GM21360 (cell line): ENCODE measurements around the gene COL4A6.
"Not testable (repeated sequence)": the region's sequence is repeated elsewhere in the genome, so short reads cannot be mapped to it uniquely, and the experiment has no call there.

Experiments used
- ATAC-seq: cut with Tn5 transposase; IDR thresholded peaks from one replicate; pipeline ENCODE4 v1.9.1; 2021; ENCODE audit warnings: mild to moderate bottlenecking, moderate library complexity; ENCODE audit not compliant: unreplicated experiment

Gene COL4A6

DNA sequence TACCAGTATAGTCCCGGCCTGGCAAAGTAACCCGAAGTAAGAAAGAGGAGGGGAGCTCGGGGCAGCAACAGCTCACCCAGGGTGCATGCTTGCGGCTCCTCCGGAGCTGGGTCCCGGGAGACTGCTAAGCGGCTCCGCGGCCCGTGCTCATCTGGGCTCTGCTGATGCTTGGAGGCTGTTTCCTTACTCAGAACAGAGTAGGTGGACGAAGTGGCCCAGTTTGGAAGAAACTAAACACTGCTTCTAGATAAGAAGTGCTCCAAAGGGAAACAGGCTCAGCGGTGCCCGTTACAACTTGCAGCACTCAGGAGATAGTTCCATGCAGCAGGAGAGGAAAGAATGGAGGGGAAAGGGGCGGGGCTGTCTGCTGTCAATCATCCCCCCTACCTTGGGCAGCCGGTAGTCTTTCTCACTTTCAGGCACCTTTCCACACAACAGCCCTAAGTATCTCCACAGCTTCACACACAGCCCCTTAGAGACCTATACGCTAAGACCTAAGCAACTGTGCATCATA lies at the start of gene COL4A6:
Gene COL4A6 (minus strand): TSS at position 313 of the 514 bp plus-strand sequence. CDS start 226 bp downstream, at position 87.
- ATAC-seq = no peak

DNA sequence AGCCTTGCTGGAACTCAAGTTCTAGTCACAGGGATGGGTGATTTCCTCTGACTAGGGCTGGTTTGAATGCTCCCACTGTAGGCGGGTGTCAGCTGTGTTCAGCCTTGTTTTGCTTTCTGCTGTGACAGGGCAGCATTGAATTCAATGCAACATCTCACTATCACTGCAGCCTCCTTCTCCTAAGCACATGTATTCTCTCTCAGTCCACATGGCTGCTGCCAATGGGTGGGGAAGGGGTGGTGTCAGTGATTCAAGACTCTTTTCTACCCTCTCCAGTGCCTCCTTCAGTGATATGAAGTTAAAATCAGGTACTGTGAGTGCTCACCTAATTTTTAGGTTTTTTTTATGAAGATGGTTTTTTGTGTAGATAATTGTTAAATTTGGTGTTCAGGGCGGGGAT lies 47.7 kb upstream of the COL4A6 start:
- ATAC-seq = no peak

DNA sequence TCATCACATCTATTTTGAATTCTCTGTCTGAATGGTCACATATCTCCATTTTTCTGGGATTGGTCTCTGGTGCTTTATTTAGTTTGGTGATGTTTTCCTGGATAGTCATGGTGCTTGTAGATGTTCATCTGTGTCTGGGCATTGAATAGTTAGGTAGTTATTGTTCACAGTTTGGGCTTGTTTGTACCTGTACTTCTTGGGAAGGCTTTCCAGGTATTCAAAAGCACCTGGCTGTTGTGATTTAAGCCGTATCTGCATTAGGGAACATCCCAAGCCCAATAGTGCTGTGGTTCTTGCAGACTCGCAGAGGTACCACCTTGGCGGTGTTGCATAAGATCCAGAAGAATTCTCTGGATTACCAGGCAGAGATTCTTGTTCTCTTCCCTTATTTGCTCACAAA lies 46.0 kb upstream of the COL4A6 start:
- ATAC-seq = no peak

DNA sequence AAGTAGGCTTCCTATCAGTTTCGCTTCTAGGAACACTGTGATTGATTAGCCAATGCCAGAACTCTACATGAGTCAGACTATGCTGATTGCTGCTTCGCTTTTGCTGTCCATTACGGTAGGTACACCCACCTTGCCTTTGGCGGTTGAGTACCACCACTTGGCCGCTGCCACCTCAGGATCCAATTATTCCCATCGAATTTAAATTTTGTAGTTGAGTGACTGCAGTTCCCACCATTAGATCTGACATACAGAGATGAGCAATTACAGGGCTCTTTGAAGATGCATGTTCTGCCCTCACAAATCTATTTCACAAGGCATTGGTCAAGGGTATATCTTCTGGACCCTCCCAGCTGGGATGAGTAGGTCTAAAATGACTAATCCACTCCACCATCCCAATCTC lies 43.3 kb upstream of the COL4A6 start:
- not testable (repeated sequence) for ATAC-seq

DNA sequence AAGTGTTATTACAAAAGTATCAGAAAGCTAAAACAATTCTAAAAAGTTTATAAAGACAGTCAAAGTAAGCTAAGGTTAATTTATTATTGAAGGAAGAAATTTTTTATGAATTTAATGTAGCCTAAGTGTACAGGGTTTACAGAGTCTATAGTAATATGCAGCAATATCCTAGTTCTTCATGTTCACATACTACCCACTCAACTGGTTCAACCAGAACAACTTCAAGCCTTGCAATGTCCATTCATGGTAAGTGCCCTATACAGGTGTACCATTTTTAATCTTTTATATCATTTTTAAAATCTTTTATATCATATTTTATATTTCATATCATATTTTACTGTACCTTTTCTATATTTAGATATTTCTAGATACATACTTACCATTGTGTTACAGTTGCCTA lies 35.8 kb upstream of the COL4A6 start:
- ATAC-seq = no peak

DNA sequence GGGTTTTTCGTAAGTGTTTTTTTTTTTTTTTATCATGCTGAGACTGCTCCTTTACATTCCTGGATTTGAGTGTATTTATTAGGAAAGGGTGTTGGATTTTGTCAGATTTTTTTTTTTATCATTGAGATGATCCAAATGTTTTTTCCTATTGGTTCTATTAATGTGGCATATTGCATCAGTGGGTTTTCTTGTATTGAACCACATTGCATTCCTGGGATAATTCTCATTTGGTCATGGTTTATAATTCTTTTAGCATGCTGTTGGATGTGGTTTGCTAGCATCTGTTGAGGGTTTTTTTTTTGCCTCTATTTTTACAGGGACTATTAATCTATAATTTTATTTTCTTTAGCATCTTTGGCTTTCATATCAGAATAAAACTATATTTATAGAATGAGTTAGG lies 30.3 kb upstream of the COL4A6 start:
- no peak for ATAC-seq

DNA sequence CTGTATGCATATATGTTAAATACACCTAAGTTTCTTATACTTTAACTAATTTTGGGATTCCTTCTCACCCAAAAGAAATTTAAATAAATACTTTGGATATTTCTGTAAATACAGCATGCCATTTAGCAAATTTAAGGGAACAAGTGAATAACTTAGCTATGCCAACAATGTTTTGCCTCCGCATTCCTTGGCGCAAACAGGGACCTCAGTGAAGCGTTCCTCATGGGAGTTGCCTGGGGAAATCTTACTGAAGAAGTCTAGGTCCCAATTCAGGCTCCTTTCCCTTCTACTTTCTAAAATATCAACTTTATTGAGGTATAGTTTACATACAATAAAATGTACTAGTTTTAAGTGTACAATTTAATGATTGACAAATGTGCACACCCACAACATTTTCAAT lies 26.4 kb upstream of the COL4A6 start:
- no peak for ATAC-seq

DNA sequence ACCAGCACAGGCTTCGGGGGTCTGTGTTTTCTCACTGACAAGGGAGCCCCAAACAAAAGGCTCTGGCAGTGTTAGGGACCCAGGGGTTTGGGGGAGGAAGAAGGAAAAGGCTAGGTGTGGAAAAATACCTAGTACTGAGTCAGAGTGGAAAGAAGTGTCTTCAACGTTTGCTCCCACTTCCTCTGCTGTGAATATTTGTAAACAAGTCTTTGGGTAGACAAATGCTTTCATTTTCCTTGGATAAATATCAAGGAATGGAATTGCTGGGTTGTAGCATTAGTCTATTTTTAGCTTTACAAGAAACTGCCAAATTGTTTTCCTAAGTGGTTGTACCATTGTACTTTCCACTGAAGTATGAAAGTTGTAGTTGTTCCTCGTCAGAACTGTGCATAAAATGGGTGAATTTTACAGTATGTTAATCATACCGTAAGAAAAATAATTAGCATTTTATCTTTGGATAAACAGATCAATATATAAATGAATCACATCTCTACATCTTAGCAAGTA lies 18.8 kb upstream of the COL4A6 start:
- no peak for ATAC-seq

DNA sequence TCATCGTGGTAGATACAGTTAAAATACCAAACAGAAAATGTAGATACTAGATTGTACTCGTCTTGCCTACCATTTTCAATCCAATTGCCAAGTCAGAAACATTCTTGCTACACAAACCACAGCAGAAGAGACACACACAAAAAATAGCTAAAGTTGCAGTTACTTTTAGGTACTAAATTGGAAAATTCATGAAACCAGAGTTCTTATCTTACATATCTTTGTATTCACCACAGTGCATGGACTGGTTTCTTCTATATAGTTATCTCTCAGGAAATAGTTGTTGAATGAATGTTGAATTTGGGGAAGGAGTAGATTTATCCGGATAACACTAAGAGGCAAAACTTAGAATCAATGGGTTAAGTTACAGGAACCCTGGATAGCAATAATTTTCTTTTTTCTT lies 15.6 kb upstream of the COL4A6 start:
- no peak for ATAC-seq

DNA sequence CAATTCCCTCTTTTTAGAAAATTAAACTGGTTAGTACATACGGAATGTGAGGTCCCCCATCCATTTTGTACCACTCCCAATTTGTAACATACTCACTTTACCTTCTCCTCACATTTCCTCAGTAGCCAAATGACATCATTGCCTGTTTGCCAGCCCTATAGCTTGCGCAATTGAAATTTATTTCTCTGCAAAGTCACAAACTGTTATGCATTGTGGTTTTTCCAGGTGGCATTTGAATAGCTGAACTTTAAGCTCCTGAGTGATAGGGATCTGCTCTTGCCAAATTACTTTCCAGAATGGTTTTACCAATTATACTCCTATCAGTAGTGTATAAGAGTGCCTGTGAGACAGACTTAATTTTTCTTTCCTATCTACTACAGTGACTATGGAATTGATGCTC lies 9.1 kb upstream of the COL4A6 start:
- no peak for ATAC-seq

DNA sequence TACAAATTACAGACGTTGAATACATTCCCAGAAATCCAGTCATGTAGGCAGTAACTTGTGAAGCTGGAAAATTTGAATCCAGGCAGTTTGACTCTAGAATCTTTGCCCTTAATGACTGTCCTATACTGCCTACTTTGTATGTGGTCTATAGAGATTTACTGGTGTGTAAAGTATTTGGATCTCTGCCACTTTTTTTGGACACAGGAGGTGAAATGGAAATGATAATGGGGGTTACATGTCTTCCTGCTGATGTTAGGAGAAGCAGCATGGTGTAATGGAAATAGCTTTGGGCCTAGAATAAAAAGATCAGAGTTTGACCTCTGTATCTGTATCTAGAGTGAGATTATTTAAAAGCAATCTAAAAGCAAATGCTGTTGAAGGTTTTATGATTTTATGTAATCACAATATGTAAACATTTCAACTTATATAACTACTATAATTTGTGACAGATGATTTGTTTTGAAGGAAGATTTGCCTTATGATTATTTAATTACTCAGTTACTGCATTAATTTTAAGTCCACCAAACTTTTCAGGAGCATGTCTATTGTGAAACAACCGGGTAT lies 4.8 kb upstream of the COL4A6 start:
- ATAC-seq = no peak

DNA sequence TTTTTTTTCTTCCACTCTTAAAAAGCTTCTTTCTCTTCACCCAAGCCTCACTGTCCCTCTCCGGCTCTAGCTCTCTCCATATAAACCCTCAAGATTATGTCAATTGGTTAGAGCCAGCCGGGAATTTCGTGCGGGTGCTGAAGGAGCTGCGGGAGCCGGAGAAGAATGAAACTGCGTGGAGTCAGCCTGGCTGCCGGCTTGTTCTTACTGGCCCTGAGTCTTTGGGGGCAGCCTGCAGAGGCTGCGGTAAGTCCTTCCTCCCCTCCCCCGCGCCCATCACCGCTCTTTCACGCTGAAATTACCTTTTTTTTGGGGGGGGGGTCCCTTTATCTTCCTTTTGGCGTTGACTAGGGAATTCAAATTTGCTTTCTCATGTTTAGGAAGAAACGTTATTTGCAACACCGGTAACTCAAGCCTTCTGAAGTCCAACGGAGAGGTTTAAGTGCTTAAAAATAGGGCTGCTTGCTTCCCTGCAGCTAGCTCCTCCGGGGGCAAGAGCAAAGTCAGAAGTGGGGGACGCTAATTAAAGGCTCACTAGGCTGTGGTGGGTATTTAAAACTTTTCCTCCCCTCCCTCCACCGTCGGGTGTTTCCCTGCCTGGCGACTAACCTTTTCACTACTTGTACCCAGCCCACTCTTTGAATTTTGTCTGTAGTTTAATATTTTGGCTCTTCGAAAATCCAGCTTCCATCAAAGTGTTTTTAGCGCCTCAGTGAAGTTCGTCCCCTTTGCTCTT lies 1.9 kb upstream of the COL4A6 start:
- no peak for ATAC-seq

DNA sequence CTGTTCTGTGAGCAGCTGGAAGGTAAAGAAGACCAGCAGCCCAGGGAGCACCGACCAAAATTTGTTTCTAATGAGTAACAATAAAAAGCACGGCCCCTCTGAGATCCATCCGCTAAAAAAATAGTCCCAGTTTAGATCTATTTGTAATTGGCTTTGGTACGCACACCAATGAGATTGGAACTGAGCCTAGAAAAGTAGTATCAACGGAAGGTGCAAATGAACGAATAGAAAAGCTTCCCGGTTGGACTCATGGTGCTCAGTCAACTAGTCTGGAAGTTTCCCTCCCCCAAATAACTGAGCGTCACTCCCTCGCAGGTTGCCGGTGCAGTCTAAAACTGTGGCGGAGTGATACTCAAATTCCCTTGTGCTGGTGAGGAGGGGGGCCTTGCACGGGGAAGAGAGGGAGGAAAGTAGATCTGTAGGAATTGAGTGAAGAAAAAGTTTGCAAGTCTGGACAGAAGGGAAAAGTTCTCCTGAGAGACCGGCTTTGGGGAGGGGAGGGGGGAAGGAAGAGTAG lies 1.3 kb upstream of the COL4A6 start, which contains the start of gene COL4A5:
Gene COL4A5 (plus strand): TSS at position 413 of the 517 bp plus-strand sequence. CDS start 288 bp downstream, outside the sequence.
- ATAC-seq = no peak

DNA sequence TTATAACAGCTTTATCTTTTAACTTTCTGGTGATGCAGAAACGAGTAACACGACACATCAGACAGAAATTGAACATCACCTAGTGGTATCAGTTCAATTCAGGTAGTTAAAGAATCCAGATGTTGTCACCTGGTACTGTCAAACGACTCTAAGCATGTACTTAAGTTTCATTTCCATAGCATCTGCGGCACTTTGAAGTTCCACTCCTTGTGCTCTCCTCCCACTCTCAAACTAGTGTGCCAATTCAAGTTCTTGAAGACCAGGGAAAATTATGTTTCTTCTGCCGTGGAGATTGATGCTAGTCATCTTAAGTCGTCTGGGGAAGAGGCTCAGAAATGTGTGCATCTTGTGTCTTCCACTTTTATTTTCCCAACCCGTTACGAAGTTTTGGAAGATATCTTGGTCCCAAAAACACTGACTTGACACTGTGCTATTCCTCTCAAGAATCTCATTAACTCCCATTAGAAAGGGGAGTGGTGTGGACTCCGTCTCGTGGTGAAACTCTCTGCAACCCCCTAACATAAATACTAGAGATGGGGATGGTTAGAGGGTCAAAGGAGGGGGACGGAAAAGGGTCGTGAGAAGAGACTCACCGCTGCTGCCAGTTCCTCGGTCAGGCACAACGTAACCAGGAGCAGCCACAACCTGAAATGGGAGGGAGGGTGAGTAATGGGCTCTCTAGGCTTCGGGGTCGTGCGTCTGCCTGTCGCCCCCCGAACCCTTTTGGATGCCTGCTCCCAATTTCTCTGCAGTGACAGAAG lies 693 bp downstream of the COL4A6 start:
- no peak for ATAC-seq

DNA sequence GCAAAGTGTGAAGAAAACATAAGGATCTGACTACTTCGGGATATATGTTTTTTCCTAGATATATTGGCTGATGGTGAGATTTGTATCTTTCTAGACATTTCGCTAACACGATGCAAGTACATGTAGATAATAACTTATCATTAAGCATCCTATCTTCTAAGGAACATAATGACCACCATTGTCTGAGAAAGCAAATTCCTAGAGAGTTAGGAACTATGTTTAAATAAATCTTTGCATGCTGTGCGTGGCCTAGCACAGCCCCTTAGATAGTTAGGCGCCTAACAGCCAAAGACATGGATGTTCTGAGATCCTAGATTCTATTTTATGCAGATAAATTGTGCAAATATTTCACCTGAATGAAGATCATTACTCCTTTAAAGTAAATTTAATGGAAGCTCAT lies 3.0 kb downstream of the COL4A6 start:
- no peak for ATAC-seq

DNA sequence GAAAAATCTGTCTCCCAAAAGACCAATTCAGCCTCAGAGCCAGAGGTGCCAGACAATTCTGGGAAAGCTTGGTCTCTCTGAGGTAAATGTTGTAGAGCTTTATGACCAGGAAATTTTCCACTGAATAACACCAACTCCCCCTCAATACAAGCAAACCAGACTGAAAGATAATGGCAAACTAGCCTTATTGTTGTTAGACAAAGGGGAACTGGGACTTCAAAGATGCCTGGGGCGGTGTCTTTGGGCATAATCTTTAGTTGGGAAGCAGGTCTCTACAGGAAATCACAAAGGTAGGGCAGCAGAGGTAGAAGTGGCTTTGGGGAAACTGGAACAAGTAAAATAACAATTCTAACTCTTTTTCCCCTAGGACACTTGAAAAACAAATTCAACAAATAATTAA lies 12.0 kb downstream of the COL4A6 start:
- ATAC-seq = no peak

DNA sequence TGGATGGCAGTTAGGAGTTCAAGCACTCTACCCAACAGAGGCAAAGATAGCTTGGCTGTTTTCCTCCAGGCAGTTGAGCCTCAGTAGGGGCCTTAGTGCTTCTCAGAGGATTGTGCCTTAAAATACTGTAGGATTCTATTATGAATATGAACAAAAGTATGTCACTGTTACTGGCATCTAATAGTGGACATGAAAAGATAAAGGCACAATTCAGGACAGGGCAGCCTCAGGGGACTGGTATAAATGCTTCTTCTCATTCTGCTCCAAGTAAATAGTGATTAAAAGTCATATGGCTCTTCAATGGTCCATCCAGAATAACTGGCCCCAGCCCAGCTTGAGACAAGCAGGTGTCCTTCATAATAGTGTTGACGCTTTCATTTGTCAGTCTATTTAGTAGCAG lies 17.7 kb downstream of the COL4A6 start:
- no peak for ATAC-seq

DNA sequence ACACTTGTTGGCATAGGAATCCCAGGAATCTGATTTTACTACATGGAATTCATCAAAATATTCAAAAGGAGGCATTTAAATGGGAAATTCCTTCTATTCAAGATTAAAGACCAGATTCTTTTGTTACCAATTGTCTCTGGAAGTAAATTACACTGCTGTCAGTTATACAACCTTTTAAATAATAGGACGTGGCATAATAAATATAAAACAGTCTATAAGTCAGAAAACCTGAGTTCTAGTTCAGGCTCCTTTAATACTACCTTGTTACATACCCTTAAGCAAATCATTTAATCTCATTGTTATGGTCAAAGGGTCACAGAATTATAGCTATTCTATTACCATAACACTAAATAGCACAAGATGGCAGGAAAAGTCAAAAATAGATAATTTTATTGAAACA lies 18.8 kb downstream of the COL4A6 start:
- no peak for ATAC-seq

DNA sequence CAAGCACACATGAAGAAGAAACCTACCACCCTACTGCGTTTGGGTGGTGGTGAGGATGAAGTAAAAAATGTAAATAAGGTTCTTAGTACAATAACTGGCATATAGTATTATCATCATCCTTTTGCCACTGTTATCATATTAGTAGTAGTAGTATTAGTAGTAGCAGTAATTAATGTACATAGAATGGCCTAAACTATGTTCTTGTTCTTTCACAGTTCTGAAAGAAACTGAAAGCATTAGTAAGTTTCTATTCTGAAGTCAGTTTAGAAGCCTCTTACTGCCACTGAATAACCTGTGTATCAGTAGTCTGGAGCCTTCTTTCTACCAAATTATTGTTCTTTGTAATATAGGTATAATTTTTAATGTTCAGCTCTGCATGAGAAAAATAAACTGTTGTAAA lies 21.0 kb downstream of the COL4A6 start:
- ATAC-seq = no peak

DNA sequence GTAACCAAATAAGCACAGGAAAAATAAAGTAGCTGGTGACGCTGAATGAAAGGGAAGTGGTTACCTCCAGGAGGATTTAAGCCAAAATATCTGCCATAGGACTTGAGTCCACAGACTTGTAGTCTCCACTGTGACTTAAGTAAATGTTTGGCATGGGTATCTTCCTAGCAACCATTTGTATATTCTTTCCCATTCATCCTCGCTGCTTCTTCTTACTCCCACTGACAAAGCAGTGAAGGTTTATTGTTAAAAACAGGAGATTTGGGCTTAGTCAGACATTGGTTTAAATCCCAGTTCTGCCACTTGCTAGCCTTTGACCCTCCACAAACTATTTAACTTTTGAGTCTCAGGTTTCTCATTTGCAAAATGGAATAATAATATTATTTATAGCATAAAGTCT lies 22.3 kb downstream of the COL4A6 start:
- ATAC-seq = no peak

DNA sequence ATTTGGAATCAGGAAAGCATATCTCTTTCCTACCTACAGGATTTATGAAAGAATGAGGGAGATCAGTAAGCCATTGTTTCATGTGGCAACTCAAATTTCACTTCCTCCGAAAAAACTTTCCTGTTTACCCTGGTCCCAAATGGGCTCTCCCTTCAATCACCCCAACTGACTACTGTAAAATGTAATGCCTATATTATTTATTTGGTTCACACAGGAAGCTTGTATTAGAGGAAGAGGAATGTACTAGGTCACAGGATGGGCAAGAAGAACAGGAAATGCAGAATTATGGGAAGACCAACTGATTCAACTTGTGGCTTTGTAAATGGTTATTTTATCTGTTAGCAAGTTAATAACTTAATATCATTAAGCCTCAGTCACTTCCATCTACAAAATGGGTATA lies 23.1 kb downstream of the COL4A6 start:
- no peak for ATAC-seq
